Left lobe of liver (tissue), 2 donors: ENCODE results near the gene ALX4. TPM values are rescaled to one million over a fixed set of nuclear protein-coding genes. Genes with fewer than 3 reads are reported as not detected.
A peak's percentile ranks its signal among the peaks of the same experiment; 100 is the strongest.

Experiments used
- ATAC-seq: fragments of 200-7000 bp; cut with Tn5 transposase; one replicate; pipeline ENCODE4 v1.9.1; 2020; ENCODE audit warnings: mild to moderate bottlenecking, moderate library complexity
- DNase-seq: peaks from one replicate; pipeline ENCODE4 v3.0.0-alpha.2; 2020; ENCODE audit warnings: low spot score
- total RNA-seq: library from RNA; stranded (reverse); gene quantifications from one replicate; pipeline ENCODE4 v1.2.1, GENCODE V29; 2021
- donor health status: DM: no; HTN: no; CAD: no; lungs with moderate emphysema.
- donor health status: DM: no; HTN: yes; CAD: no.

Gene ALX4
- total RNA-seq, 1 donor from 2014 or later = not detected

- no peak for DNase-seq
- no peak for ATAC-seq
Observed at GRCh38 chr11:44270403-44271273, 39.3 kb downstream of the ALX4 start.

- no peak for DNase-seq
- no peak for ATAC-seq
Observed at GRCh38 chr11:44269369-44270351, 40.3 kb downstream of the ALX4 start.

DNA sequence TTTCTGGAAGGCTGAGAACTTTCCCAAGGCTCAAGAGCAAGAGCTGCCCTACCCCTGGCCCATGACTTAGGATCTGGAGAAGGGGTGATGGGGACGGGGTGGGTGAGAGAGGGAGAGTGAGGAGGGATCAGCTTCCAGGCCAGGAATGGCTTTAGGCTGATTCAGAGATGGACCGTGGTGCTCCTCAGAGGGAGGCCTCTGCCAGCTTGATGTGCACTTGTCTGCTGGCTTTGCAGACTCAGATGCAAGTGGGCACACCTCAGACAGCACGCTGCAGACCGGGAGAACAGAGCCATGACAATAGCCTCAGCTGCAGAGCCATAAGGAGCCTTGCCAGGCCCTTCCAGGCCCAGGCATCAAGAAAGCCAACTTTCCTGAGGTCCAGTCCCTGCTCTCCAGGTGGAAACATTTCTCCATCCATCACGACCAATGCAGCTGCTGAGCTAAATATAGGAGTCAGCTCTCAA is 41.3 kb downstream of the ALX4 start:
- ATAC-seq (no peak), DNase-seq (no peak)

GRCh38 chr11:44267750-44268613 is 42.0 kb downstream of the ALX4 start:
- DNase-seq = no peak
- no peak for ATAC-seq

DNA sequence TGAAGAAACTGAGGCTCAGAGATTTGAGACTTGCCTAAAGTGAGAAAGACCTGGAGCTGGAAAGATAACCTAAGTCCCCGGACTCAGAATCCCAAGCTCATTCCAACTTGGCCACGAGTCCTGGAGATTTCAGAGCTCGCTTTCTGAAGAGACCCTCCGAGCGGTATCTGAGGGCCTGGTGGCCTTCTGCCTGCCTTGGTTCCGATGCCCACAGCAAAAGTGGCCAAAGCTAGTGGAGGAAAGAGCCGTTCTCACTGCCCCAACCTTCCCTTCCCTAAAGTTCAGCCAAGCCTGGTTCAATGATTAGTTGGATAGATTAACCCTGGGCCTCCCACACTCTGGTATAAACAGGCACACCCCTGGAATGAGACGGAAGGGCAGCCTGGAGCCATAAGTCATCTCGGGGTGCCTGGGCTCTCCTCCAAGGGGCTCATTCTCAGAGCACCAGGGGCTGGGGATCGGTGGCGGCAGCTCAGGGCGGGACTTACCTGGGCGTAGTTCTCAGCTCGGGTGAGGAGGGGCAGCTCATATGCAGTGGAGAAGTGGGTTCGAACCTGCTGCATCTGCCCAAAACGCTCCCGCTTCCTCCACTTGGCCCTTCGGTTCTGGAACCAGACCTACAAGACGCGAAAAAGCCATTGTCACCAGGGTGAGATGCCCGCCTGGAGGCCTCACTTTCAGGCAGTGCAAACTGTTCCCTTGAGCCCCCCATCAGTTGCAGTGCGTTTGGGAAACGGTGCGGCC is 42.8 kb downstream of the ALX4 start:
- no peak for DNase-seq
- ATAC-seq = no peak

DNA sequence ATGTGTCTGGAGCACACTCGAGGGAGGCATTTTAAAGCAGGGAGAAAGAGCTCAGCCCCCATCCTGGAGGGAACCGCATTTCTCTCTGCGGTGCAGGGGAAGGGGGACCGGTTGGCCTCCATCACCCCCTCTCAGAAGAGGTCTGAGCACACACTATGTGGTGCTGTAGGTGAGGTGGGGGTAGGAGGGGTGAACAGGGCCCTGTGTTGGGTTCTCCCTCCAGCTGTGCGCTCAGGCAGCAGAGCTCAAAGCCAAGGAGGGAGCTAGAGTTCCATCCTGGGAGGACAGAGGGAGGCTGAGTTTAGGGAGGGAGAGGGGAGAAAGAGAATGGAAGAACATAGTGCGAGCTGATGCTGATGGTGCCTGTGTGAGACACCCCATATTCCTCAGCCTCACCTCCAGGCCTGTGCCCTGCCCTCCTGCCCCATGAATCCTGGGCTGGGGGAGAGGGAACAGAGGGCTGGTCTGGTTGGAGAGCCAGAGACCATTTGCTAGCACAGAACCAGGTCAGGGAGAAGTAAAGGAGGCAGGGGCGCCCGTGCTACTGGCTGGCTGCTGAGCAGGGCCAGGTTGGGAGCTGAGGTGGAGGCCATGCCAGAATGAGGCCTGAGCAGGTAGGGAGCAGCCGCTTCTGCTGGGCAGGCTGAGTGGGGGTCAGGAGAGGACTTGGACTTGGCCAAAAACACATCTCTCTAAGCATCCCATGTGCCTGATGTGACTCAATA is 43.7 kb downstream of the ALX4 start:
- no peak for DNase-seq

GRCh38 chr11:44264761-44265160 is 45.2 kb downstream of the ALX4 start:
- ATAC-seq (no peak), DNase-seq (no peak)

More for the DNA sequence above, 43.7 kb downstream of the ALX4 start:
- no peak for ATAC-seq

- ATAC-seq = no peak
Observed at GRCh38 chr11:44264438-44264749, 45.5 kb downstream of the ALX4 start.

GRCh38 chr11:44263738-44264437 is 46.1 kb downstream of the ALX4 start:
- no peak for ATAC-seq

More at GRCh38 chr11:44264438-44264749, 45.5 kb downstream of the ALX4 start:
- no peak for DNase-seq

GRCh38 chr11:44261800-44262591 is 47.9 kb downstream of the ALX4 start:
- DNase-seq (no peak), ATAC-seq (no peak)

More at GRCh38 chr11:44263738-44264437, 46.1 kb downstream of the ALX4 start:
- no peak for DNase-seq

DNA sequence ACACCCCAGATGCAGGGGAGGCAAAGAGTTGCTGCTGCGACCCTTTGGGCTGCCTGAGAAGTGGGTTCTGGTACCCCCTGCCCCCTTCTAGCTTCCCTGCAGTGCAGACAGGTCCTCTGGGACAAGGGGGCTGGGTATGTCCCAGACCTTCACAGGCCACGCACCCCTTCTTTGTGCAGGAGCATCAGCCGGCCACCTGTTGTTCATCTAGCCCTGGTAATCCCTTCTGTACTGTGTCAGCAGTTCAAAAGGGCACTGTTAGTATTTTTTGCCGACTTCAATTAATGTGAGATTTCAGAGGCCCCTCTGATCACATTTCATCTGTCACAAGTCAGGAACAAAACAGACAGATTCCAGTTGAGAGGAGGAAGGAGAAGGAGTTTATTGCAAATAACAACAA is 49.9 kb downstream of the ALX4 start:
- DNase-seq = no peak
- no peak for ATAC-seq

DNA sequence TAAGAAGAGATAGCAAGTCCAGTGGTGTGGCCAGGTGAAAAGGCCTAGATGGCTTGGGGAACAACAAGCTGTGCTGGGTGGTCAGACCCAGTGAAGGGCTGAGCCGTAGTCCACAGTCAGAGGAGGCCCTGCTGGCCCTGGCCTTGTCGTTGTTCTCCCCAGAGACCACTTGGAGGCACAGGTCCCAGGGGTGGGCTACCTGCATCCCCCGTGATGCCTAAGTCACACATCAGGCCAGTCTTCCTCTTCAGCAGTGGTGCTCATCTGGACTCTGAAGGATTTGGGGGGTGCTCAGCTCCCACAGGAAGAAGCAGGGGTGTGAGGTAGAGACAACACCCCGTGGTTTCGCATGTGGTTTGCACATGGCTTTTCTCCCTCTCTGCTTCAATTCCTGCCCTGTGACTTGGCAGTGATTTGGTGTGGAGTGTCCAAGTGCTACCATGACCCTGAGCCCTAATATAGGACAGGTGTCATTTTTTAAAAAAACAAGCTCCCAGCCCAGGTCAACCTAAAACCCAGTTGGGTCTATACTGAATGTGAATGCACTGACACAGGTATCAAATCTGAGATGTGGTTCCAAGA is 51.0 kb downstream of the ALX4 start:
- ATAC-seq (no peak), DNase-seq (no peak)

DNA sequence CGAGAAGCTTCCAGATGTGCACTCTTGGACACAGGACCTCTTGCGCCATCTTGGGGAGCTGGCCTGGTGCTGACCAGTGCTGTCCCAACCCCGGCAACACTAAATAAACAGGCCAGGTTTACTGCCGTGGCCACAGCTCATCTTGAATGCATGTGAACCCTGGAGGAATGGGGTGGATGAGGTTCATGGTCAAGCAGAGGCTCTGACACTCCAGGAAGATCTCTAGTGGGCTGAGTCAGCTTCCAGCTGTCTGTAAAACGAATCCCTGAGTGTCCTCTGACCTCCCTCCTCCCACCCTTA is 51.8 kb downstream of the ALX4 start:
- ATAC-seq = no peak
- DNase-seq = no peak

DNA sequence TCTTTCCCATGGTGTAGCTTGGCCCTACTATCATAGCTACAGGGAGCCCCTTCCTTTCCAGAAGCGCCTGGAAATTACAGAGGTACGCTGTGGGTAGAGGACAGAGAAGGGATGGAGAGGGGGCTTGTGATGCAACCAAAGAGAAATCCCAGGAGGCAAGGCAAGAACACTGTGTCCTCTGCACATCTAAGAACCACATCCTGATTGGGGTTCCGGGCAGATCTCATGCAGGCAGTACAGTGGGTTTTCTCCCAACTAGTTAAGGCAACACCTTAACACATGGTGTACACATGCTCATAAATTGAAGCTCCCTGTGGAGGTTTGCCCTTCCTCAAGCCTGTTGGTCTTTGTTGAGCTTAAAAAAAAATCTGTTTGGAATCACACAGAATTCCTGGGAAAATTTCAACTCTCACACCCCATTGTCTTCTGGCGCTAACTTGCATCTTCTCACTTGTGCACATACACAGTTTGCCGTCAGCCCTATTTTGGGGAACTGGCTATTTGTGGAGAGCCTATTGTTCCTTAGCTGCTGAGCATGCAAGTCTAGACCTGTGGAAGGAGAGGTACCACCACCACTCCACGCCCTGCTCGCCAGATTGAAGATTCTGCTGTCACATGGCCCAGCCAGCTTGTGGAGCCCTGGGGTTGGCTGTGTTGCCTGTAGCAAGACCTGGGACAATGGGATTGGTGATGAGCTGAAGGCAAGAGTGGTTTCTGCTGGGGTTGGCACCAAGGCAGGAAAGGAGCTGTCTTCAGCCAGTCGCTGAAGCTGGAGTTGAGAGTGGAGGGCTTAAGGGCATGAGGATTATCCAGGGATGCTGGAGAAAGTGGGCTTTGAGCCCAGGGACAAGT is 52.4 kb downstream of the ALX4 start:
- ATAC-seq = no peak

DNA sequence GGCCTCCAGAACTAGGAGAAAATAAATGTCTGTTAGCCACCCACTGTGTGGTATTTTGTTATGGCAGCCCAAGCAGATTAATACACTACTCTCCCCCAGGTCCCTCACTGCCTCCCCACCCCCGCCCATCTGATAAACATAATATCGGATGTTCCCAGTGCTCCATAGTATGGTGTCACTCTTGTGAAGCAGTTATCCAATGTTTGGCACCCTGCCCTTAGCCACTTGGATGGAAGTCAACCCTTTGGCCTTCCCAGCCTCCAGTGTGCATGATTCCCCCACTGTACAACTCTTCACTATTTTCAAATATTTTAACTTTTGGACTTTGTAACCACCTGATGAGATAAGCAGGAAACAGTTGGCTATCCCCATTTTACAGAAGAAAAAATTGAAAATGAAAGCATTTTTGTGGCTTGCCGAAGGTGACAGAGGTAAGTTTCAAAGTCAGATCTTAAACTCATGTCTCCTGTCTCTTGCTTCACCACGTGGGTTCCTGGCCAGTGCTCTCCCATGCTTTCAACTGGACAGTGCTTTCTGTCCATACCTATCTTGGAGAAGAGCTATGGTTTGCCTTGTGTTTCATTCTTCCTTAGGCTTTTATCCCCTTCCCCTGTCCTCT is 53.2 kb downstream of the ALX4 start:
- no peak for DNase-seq
- ATAC-seq = peak; percentile 67

More for the DNA sequence above, 52.4 kb downstream of the ALX4 start:
- DNase-seq = no peak

GRCh38 chr11:44255406-44256071 is 54.4 kb downstream of the ALX4 start:
- ATAC-seq = peak; percentile 24
- no peak for DNase-seq
